Peyer's patch (tissue), 4 donors: ENCODE measurements around the gene ATRN.

ENCODE experiments used
- POLR2A ChIP-seq, 2 donors: fragments of 450-650 bp; IDR thresholded peaks; one replicate each; pipeline ENCODE4 v1.5.1; 2017; ENCODE audit warnings: antibody characterized with exemption in 2 of 2, mild to moderate bottlenecking in 2 of 2, moderate library complexity in 2 of 2
- TF ChIP-seq, protein P1 (sequence below), 6 experiments: fragments of 450-650 bp in 4 of 6; fragments of 200-600 bp in 2 of 6; sonication (generic) in 1 of 6; IDR thresholded peaks; one replicate each; pipeline ENCODE4 v1.5.1; 2017 to 2019; ENCODE audit warnings: antibody characterized with exemption in 6 of 6, mild to moderate bottlenecking in 3 of 6, moderate library complexity in 1 of 6

DNA sequence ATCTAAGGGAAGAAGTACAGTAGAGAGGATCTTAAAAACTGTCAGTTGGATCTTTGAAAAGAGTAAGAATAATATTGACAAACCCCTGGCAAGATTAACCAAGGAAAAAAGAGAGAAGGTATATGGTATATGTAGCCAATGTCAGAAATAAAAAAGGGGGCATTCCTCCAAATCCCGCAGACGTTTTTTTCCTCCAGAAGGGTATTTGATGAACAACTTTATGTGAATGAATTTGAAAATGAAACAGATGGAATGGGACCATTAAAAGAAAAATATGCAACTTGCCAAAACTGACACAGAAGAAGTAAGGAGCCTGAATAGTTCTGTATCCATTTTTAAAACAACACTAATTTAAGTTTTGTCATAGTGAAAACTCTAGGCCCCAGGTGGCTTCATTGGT, 156.7 kb downstream of the ATRN start:
- TF ChIP-seq, protein P1, sequence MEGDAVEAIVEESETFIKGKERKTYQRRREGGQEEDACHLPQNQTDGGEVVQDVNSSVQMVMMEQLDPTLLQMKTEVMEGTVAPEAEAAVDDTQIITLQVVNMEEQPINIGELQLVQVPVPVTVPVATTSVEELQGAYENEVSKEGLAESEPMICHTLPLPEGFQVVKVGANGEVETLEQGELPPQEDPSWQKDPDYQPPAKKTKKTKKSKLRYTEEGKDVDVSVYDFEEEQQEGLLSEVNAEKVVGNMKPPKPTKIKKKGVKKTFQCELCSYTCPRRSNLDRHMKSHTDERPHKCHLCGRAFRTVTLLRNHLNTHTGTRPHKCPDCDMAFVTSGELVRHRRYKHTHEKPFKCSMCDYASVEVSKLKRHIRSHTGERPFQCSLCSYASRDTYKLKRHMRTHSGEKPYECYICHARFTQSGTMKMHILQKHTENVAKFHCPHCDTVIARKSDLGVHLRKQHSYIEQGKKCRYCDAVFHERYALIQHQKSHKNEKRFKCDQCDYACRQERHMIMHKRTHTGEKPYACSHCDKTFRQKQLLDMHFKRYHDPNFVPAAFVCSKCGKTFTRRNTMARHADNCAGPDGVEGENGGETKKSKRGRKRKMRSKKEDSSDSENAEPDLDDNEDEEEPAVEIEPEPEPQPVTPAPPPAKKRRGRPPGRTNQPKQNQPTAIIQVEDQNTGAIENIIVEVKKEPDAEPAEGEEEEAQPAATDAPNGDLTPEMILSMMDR (IDR thresholded peaks at IDR 0.05), result no peak
- no peak for TF ChIP-seq POLR2A (IDR thresholded peaks at IDR 0.05)
